ENCODE measurements around the gene PRPF40A. TPM values are rescaled to one million over a fixed set of nuclear protein-coding genes. Genes with fewer than 3 reads are reported as not detected.

Gene PRPF40A
- 103 and 135 TPM in 2 replicates for total RNA-seq

GRCh38 chr2:152717228-152718075 is at the start of gene PRPF40A:
Gene PRPF40A (minus strand): TSS chr2:152717461. CDS start chr2:152717439, 22 bp downstream.

GRCh38 chr2:152718076-152718908 is 1.0 kb upstream of the PRPF40A start, which contains the start of gene ARL6IP6:
Gene ARL6IP6 (plus strand): TSS chr2:152718620. CDS start chr2:152718625, 5 bp downstream.

Other genes starting within 250 kb of the PRPF40A start
- 18.5 and 23.3 TPM in 2 replicates for gene ARL6IP6, start 1.2 kb upstream of the PRPF40A start, total RNA-seq

All from smooth muscle cell of trachea (primary cell).